Left lung (tissue), 10 donors: Measurements from ENCODE around the gene EFHC2. TPM values are rescaled to one million over a fixed set of nuclear protein-coding genes. Genes with fewer than 3 reads are reported as not detected.

Experiments used
- ATAC-seq: fragments of 200-7000 bp; cut with Tn5 transposase; one replicate; pipeline ENCODE4 v1.9.1; 2020; ENCODE audit warnings: moderate library complexity
- DNase-seq, 4 donors: peaks; one replicate each; pipeline ENCODE4 v3.0.0-alpha.2; 2013 to 2020
- H3K27ac ChIP-seq, 2 donors: fragments of 200-600 bp; sonication (generic) in 1 of 2; one replicate each; pipeline versions ENCODE4 v1.5.0 to v1.8.0; 2020 to 2021
- H3K27me3 ChIP-seq, 2 donors: fragments of 200-600 bp; sonication (generic) in 1 of 2; one replicate each; pipeline versions ENCODE4 v1.5.0 to v1.8.0; 2020 to 2021
- H3K36me3 ChIP-seq, 2 donors: fragments of 200-600 bp; sonication (generic) in 1 of 2; one replicate each; pipeline versions ENCODE4 v1.5.0 to v1.8.0; 2020 to 2021
- H3K4me1 ChIP-seq, 2 donors: fragments of 200-600 bp; one replicate each; pipeline ENCODE4 v1.8.0; 2021
- H3K4me3 ChIP-seq, 2 donors: fragments of 200-600 bp; sonication (generic) in 1 of 2; one replicate each; pipeline versions ENCODE4 v1.5.0 to v1.8.0; 2020 to 2021; ENCODE audit warnings: mild to moderate bottlenecking in 1 of 2
- H3K9me3 ChIP-seq, 2 donors: fragments of 200-600 bp; sonication (generic) in 1 of 2; one replicate each; pipeline versions ENCODE4 v1.5.0 to v1.8.0; 2020 to 2021
- intact Hi-C, 2 donors: fragments of 100-400 bp; cut with DNase I; formaldehyde crosslinking; loops; one replicate each; pipeline versions ENCODE4 v1.11.2 to v1.14.2; 2022
- polyA plus RNA-seq, 6 donors: library from polyadenylated mRNA; unstranded; fragments of 120-200 nt; gene quantifications; one replicate each; pipeline ENCODE4 v1.2.1, GENCODE V29; 2013; ENCODE audit not compliant: insufficient read length in 6 of 6
- total RNA-seq, 2 donors: library from RNA; stranded (reverse); fragmentation: NEBNext Ultra II Directional; extraction: Animal tissue kit (Norgen Biotek cat#: 25700); gene quantifications; one replicate each; pipeline ENCODE4 v1.2.1, GENCODE V29; 2021
- TF ChIP-seq, protein P1 (sequence below), 2 donors: fragments of 200-600 bp; sonication (generic) in 1 of 2; IDR thresholded peaks; one replicate each; pipeline versions ENCODE4 v1.5.0 to v1.8.0; 2021; ENCODE audit warnings: antibody characterized with exemption in 2 of 2
- donor health status: DM: no; HTN: yes; CAD: no.
- donor health status: DM: no; HTN: no; CAD: no.

The EFHC2 gene
- total and polyA plus RNA-seq, 8 donors = 0.85 to 6.0 (median 4.2) TPM

DNA sequence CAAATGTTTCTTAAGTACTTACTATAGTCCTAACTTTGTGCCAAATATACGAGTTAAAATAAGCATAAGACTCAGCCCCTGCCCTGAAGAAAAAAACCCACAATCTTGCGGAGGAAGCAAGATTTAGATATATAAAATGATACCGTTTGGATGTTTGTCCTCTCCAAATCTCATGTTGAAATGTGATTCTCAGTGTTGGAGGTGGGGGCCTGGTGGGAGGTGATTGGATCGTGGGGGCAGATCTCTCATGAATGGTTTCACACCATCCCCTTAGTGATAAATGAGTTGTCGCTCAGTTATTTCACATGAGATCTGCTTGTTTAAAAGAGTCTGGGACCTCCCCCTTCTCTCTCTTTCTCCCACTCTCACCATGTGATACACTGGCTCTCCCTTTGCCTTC is 28.7 kb downstream of the EFHC2 start:
- intact Hi-C loops = no loop called here
- TF ChIP-seq, protein P1, sequence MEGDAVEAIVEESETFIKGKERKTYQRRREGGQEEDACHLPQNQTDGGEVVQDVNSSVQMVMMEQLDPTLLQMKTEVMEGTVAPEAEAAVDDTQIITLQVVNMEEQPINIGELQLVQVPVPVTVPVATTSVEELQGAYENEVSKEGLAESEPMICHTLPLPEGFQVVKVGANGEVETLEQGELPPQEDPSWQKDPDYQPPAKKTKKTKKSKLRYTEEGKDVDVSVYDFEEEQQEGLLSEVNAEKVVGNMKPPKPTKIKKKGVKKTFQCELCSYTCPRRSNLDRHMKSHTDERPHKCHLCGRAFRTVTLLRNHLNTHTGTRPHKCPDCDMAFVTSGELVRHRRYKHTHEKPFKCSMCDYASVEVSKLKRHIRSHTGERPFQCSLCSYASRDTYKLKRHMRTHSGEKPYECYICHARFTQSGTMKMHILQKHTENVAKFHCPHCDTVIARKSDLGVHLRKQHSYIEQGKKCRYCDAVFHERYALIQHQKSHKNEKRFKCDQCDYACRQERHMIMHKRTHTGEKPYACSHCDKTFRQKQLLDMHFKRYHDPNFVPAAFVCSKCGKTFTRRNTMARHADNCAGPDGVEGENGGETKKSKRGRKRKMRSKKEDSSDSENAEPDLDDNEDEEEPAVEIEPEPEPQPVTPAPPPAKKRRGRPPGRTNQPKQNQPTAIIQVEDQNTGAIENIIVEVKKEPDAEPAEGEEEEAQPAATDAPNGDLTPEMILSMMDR (IDR thresholded peaks at IDR 0.05) = no peak
- H3K4me1 ChIP-seq = peaks cover 0 to 6% of the 10 kb centered on the region in 2 donors
- no peak for ATAC-seq
- no peak for DNase-seq
- H3K27ac ChIP-seq = no peak overlapping the region
- no peak overlapping the region for H3K4me3 ChIP-seq
- H3K36me3 ChIP-seq = no peaks in the 10 kb centered on the region
- H3K9me3 ChIP-seq = no peaks in the 10 kb centered on the region
- no peaks in the 10 kb centered on the region for H3K27me3 ChIP-seq

DNA sequence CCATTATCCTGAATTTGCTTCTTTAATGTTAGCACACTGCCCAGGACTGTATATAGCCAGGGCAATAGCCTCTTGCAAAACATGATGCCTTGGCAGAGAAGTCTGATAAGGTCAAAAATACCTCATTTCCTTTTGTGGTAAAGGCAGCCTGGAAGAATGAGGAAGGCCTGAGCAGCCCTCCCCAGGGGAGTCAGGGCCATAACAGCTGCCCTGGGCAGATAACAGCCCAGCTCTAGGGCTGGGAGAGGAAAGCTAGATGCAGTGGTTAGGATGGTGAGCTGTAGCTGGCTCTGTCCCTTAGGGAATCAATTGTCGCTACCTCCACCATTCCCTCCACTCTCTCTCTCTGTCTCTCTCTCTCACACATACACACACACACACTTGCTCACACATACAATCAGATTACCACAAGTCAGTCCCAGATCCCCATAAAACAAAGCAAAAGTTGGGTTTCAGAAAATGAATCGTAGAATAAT is 29.2 kb downstream of the EFHC2 start:
- no peaks in the 10 kb centered on the region for H3K36me3 ChIP-seq
- TF ChIP-seq, protein P1 (IDR thresholded peaks at IDR 0.05) = no peak
- no peak overlapping the region for H3K4me3 ChIP-seq
- intact Hi-C loops = no loop called here
- no peaks in the 10 kb centered on the region for H3K9me3 ChIP-seq
- DNase-seq = no peak
- ATAC-seq = peak; percentile 46
- peaks cover 0 to 6% of the 10 kb centered on the region in 2 donors for H3K4me1 ChIP-seq
- H3K27ac ChIP-seq = no peak overlapping the region
- no peaks in the 10 kb centered on the region for H3K27me3 ChIP-seq

DNA sequence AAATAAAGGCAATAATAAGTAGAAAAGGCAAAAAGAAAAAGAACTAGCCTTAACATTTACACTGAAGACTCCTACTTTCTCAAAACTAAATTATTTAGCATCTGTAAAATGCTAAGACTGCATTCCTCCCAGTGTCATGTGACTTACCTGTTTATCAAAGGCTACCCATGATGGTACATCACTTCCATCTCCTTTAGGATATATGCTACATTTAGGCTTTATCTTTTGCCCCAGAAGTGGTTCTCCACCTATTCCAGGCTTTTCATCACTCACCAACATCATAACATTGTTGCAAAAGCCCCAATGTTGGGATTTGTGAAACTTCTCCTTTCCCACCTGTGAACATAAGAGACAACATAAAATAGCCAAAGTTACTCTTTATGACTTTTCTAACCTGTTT is 31.1 kb downstream of the EFHC2 start:
- TF ChIP-seq, protein P1 (IDR thresholded peaks at IDR 0.05) = no peak
- Histone ChIP-seq H3K27ac (no peak overlapping the region), H3K4me3 (no peak overlapping the region), H3K9me3 (no peaks in the 10 kb centered on the region), H3K4me1 (peaks cover 0 to 6% of the 10 kb centered on the region in 2 donors), H3K27me3 (no peaks in the 10 kb centered on the region), H3K36me3 (no peaks in the 10 kb centered on the region)
- no peak for DNase-seq
- no peak for ATAC-seq
- intact Hi-C loops = no loop called here

DNA sequence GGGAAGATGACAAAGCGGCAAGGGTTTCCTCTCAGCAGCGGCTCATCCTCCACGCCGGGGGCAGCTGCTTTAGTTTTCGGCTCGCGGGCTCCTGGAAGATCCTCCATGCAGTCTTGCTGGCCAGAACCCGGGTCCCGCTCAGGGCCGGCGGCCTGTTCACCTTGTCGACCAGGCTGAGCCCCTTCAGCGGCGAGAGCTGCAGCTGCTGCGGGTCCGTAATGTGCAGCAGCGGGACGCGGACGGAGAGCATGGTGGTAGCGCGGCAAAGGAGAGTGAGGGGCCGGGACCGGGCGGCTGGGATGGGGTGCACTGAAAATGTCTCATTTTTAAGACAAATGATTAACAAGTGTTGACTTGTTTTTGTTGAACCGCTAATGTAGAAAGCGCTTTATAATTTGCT is 33.2 kb downstream of the EFHC2 start:
- DNase-seq (no peak), ATAC-seq (no peak)
- Histone ChIP-seq H3K4me1 (peaks cover 0 to 6% of the 10 kb centered on the region in 2 donors), H3K9me3 (no peaks in the 10 kb centered on the region), H3K27me3 (no peaks in the 10 kb centered on the region), H3K36me3 (no peaks in the 10 kb centered on the region), H3K4me3 (no peak overlapping the region), H3K27ac (no peak overlapping the region)
- TF ChIP-seq, protein P1 (IDR thresholded peaks at IDR 0.05) = no peak
- intact Hi-C loops = no loop called here

DNA sequence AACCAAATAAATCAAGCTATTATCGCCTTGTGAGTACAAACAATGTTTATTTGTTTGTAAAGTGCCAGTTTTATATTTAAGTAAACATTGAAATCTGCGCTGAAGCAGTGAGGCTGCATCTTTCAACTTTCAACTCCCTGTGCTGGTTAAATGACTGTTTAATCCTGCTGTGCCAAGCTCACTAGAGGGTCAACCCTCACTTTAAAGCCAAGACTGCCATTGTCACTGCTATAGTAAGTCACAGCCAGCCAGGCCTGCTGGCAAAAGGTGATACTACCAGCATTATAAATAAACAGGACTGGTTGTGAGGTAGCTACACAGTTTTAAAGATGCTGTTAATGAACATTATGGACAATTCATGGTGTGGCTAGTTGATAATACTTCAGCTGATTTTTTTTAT is 34.6 kb downstream of the EFHC2 start:
- ATAC-seq = no peak

More for the DNA sequence above, 34.6 kb downstream of the EFHC2 start:
- Histone ChIP-seq H3K4me3 (no peak overlapping the region), H3K4me1 (peaks cover 0 to 1% of the 10 kb centered on the region in 2 donors), H3K9me3 (no peaks in the 10 kb centered on the region), H3K27ac (no peak overlapping the region), H3K36me3 (no peaks in the 10 kb centered on the region), H3K27me3 (no peaks in the 10 kb centered on the region)
- TF ChIP-seq, protein P1 (IDR thresholded peaks at IDR 0.05) = no peak
- intact Hi-C loops = no loop called here
- no peak for DNase-seq
